ENCODE data around the gene AKT2. TPM values are rescaled to one million over a fixed set of nuclear protein-coding genes. Genes with fewer than 3 reads are reported as not detected.

AKT2 gene
- total RNA-seq, 1 experiment from 2014 or later = 185 TPM

- no peak for DNase-seq (ENCODE audit: low read depth)
Observed at GRCh38 chr19:40254714-40255418, 30.3 kb downstream of the AKT2 start.

- no peak for DNase-seq (ENCODE audit: low read depth)
Observed at GRCh38 chr19:40253611-40254092, 31.5 kb downstream of the AKT2 start.

GRCh38 chr19:40252395-40252794 lies 32.8 kb downstream of the AKT2 start:
- no peak for DNase-seq (ENCODE audit: low read depth)

- DNase-seq (ENCODE audit: low read depth) = no peak
Observed at GRCh38 chr19:40251991-40252390, 33.2 kb downstream of the AKT2 start.

- no peak for DNase-seq (ENCODE audit: low read depth)
Observed at GRCh38 chr19:40251244-40251643, 33.9 kb downstream of the AKT2 start.

- no peak for DNase-seq (ENCODE audit: low read depth)
Observed at GRCh38 chr19:40249781-40250180, 35.4 kb downstream of the AKT2 start.

- no peak for DNase-seq (ENCODE audit: low read depth)
Observed at GRCh38 chr19:40249201-40249600, 35.9 kb downstream of the AKT2 start.

- no peak for DNase-seq (ENCODE audit: low read depth)
Observed at GRCh38 chr19:40247735-40248262, 37.3 kb downstream of the AKT2 start.

- no peak for DNase-seq (ENCODE audit: low read depth)
Observed at GRCh38 chr19:40247178-40247577, 38.0 kb downstream of the AKT2 start.

- no peak for DNase-seq (ENCODE audit: low read depth)
Observed at GRCh38 chr19:40246292-40247073, 38.7 kb downstream of the AKT2 start.

GRCh38 chr19:40245506-40246128 lies 39.5 kb downstream of the AKT2 start:
- DNase-seq (ENCODE audit: low read depth) = no peak

GRCh38 chr19:40244579-40245317 lies 40.4 kb downstream of the AKT2 start:
- DNase-seq (ENCODE audit: low read depth) = no peak

GRCh38 chr19:40243181-40243580 lies 42.0 kb downstream of the AKT2 start:
- no peak for DNase-seq (ENCODE audit: low read depth)

- no peak for DNase-seq (ENCODE audit: low read depth)
Observed at GRCh38 chr19:40242480-40242879, 42.7 kb downstream of the AKT2 start.

- DNase-seq (ENCODE audit: low read depth) = no peak
Observed at GRCh38 chr19:40241809-40242384, 43.2 kb downstream of the AKT2 start.

- no peak for DNase-seq (ENCODE audit: low read depth)
Observed at GRCh38 chr19:40241125-40241808, 43.9 kb downstream of the AKT2 start.

- no peak for DNase-seq (ENCODE audit: low read depth)
Observed at GRCh38 chr19:40240332-40240731, 44.8 kb downstream of the AKT2 start.

GRCh38 chr19:40239415-40240226 lies 45.5 kb downstream of the AKT2 start:
- no peak for DNase-seq (ENCODE audit: low read depth)

GRCh38 chr19:40238775-40239174 lies 46.4 kb downstream of the AKT2 start:
- no peak for DNase-seq (ENCODE audit: low read depth)
